EL (cell line): Measurements from ENCODE around the gene BFSP2.

ENCODE experiments used
- DNase-seq: peaks from one replicate; pipeline ENCODE4 v3.0.0-alpha.2; 2016

The BFSP2 gene

GRCh38 chr3:133419151-133419909 lies 19.5 kb downstream of the BFSP2 start:
- DNase-seq = no peak

GRCh38 chr3:133424937-133425869 lies 25.3 kb downstream of the BFSP2 start:
- no peak for DNase-seq

- DNase-seq = no peak
These were observed 26.0 kb downstream of the BFSP2 start for GRCh38 chr3:133425898-133426297.

GRCh38 chr3:133426721-133427120 lies 26.9 kb downstream of the BFSP2 start:
- DNase-seq = peak; percentile 52

- DNase-seq = no peak
These were observed 28.7 kb downstream of the BFSP2 start for GRCh38 chr3:133428552-133428951.

GRCh38 chr3:133429063-133429462 lies 29.2 kb downstream of the BFSP2 start:
- no peak for DNase-seq

GRCh38 chr3:133439563-133439962 lies 39.7 kb downstream of the BFSP2 start:
- no peak for DNase-seq

GRCh38 chr3:133440652-133441051 lies 40.8 kb downstream of the BFSP2 start:
- no peak for DNase-seq

GRCh38 chr3:133441867-133442270 lies 42.0 kb downstream of the BFSP2 start:
- DNase-seq = no peak

- DNase-seq = no peak
These were observed 42.7 kb downstream of the BFSP2 start for GRCh38 chr3:133442518-133442917.

- DNase-seq = no peak
These were observed 44.0 kb downstream of the BFSP2 start for GRCh38 chr3:133443649-133444422.

GRCh38 chr3:133444423-133444774 lies 44.5 kb downstream of the BFSP2 start:
- no peak for DNase-seq

GRCh38 chr3:133445108-133445507 lies 45.3 kb downstream of the BFSP2 start:
- DNase-seq = no peak

- DNase-seq = no peak
These were observed 48.1 kb downstream of the BFSP2 start for GRCh38 chr3:133447750-133448477.

GRCh38 chr3:133448478-133449122 lies 48.7 kb downstream of the BFSP2 start:
- DNase-seq = no peak

- DNase-seq = no peak
These were observed 51.5 kb downstream of the BFSP2 start for GRCh38 chr3:133451309-133451708.

- DNase-seq = peak; percentile 88
These were observed 52.9 kb downstream of the BFSP2 start for GRCh38 chr3:133452641-133453319.

- DNase-seq = no peak
These were observed 53.5 kb downstream of the BFSP2 start for GRCh38 chr3:133453383-133453782.

GRCh38 chr3:133455281-133455680 lies 55.4 kb downstream of the BFSP2 start:
- DNase-seq = no peak

- DNase-seq = no peak
These were observed 56.1 kb downstream of the BFSP2 start for GRCh38 chr3:133455960-133456359.

- DNase-seq = no peak
These were observed 57.2 kb downstream of the BFSP2 start for GRCh38 chr3:133457025-133457424.
